ENCODE data around the gene OR52L1.

DNA sequence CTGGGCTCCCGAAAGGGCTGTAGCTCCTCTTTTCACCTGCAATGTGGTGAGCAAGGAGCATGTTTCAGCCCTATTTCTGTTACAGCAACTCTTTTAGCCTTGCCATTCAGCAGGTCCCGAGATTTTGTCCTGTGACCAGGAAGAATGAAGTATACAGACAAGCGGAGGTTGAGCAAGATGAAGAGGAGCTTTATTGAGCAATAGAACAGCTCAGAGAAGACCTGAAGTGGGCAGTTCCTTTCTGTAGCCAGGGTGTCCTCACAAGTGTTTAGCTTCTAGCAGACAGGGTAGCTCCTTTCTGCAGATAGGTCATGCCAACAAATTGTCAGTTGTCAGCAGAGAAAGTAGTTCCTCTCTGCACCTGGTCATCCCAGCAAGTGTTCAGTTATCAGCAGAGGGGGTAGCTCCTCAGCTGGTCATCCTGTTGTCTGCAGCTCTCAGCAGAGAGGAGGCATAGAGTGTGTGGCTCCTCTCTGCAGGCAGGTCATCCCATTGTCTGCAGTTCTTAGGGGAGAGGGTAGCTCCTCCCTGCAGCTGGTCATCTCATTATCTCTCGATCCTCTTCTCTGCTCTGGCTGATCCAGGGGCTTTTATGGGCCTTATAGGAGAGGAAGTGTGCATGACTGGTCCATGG lies 25.4 kb upstream of the OR52L1 start:
- TF ChIP-seq CTCF (conservative IDR thresholded peaks at IDR 0.05) (no peak), EZH2 (IDR thresholded peaks at IDR 0.05; ENCODE audit: low read depth) (no peak)
